ENCODE data around the gene EHBP1L1.
A peak's percentile ranks its signal among the peaks of the same experiment; 100 is the strongest.

Gene EHBP1L1

DNA sequence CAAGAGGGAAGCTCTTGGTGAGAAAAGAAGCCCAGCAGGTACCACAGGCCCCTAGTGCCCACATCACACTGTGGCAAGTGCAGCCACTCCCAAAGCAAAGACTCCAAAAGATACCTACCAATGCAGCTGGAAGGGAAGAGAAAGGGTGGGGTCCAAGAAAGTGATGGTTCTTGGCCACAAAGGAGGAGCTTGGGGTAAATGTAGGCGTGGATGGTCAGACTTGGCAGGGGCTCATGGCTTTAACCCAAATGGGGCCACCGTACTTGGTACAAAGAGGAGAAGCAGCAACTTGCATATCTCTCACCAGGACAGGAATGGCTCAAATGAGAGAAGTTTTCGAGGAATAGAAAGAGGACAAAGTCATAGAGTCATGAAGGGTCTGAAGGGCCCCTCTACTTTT, 33.4 kb downstream of the EHBP1L1 start:
- no peak overlapping the region for H3K4me3 ChIP-seq (ENCODE audit: low read length)
- no peak for DNase-seq (ENCODE audit: low read depth, low spot score)

DNA sequence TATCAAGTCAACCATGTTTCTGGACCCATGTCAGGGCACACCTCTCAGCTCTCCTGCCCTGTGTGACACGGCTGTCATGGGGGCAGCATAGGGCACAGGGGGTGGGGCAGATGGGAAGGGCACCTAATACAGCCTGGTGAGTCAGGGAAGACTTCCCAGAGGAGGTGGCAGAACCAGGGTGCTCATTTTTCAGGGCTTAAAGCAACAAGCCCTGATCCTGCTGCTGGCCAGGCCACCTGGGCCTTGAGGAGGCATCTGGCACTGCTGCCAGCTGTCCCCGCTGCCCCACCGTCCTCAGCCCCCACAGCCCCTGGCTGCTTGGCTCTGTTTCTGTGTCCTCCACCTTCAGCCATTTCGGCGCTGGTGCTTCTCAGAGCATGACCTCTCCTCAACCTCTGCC, 33.8 kb downstream of the EHBP1L1 start:
- no peak for DNase-seq (ENCODE audit: low read depth, low spot score)
- H3K4me3 ChIP-seq (ENCODE audit: low read length), result no peak overlapping the region

DNA sequence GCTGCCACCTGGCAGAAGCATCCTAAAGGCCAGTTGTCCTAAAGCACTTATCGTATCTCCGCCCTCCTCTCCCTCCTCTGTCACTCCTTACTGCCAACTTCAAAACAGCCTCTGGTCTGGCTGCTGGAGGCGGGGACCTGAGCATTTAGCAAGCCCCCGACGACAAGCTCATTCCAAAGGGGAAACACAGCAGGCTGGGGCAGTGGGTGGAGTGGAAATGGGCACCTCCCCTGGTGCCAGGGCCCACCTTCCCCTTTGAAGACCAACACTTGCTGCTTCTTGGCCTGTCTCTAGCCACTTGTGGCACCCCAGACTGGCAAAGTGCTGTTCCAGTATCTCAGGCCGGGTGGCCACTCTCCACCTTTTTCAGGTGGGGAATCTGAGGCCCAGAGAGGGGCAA, 34.6 kb downstream of the EHBP1L1 start:
- no peak overlapping the region for H3K4me3 ChIP-seq (ENCODE audit: low read length)
- DNase-seq (ENCODE audit: low read depth, low spot score), result no peak

DNA sequence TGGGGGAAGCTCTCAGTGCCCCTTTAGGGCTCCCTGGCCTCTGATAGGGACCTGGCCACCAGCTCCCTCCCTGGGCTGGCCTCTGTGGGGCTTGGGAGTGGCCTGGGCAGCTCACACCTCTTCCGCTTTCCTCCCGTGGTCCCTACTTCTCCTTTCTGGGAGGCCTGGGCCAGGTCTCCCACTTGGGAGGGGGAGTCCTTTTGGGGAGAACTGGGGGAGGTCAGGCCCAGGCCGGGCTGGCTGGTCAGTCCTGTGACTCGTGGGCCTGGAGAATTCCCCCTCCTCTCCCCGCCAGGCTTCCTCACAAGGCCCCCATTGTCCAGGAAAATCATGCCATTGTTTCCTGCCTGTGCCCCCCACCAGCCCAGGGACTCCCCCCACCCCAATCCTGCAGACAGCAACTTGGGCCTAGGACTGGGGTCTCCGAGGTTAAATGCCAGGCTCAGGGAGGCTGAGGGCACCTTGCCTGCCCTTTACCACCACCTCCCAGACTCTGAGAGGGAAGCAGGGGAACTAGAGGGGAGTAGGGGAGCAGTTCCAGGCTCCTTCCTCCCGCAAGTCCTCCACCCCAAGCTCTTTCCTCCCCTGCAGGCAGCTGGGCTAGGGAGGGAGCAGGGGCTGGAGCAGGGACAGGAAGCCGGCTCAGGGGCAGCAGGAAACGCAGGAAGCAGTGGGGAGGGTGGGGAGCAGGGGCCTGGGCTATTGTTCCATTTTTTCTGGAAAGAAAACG, 35.3 kb downstream of the EHBP1L1 start:
- H3K4me3 ChIP-seq (ENCODE audit: low read length), result no peak overlapping the region
- DNase-seq (ENCODE audit: low read depth, low spot score), result no peak

DNA sequence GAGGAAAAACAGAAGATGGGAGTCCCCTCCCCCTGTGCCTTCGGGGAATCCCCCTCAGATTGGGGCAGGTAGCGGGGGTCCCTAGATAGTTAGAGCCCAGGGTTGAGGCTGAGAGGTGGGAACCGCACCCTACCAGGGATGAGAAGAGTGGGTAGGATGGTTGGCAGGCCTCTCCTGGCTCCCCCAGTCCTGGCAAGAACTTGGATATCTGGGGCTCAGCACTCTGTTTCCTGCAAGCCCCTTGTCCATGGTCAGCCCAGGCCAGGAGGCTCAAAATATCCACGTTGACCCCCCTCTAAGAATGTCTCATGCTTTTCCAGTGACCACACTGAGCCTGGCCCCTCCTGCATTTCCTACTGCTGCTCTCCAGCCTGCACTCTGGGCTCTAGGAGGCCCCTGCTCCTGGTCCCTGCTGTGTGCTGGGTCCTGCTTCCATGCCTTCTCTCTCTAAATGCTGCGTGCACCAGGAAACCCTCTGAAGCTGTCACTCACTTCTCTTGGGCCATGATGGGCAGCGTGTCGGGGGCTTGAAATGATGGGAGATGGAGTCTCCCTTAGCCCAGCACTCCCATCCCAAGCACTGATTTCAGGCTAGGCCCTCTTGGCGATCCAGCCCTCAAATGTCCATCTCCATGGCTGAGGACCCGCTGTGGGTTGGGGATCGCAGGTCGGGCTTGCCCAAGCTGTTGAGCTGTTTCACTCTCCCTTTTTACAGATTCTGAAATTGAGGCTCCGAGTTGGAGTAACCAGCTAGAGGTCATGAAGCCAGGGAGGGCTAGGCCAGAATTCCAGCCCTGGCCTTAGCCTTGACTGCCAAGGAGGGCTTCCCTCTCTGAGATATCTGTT, 36.1 kb downstream of the EHBP1L1 start:
- no peak overlapping the region for H3K4me3 ChIP-seq (ENCODE audit: low read length)

DNA sequence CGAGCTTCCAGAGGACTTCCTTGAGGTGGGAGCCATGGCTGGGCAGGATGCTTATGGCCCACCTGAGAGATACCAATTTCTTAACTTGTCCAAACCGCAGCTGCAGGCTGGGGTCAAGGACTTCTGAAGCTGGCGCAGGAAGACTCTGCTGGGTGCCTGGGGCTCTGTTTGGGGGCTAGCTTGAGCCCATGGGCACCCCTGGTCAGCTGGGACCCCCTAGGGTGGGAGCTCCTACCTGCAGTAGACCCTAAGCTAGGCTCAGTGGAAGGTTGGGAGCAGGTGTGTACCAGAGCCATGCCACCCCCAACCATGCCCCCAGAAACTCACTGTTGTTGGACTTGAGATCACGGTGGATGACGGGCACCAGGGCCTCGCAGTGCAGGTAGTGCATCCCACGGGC, 36.8 kb downstream of the EHBP1L1 start:
- H3K4me3 ChIP-seq (ENCODE audit: low read length), result peak overlapping the region; percentile 97
- DNase-seq (ENCODE audit: low read depth, low spot score), result no peak

More for the DNA sequence above, 36.1 kb downstream of the EHBP1L1 start:
- DNase-seq (ENCODE audit: low read depth, low spot score), result no peak

DNA sequence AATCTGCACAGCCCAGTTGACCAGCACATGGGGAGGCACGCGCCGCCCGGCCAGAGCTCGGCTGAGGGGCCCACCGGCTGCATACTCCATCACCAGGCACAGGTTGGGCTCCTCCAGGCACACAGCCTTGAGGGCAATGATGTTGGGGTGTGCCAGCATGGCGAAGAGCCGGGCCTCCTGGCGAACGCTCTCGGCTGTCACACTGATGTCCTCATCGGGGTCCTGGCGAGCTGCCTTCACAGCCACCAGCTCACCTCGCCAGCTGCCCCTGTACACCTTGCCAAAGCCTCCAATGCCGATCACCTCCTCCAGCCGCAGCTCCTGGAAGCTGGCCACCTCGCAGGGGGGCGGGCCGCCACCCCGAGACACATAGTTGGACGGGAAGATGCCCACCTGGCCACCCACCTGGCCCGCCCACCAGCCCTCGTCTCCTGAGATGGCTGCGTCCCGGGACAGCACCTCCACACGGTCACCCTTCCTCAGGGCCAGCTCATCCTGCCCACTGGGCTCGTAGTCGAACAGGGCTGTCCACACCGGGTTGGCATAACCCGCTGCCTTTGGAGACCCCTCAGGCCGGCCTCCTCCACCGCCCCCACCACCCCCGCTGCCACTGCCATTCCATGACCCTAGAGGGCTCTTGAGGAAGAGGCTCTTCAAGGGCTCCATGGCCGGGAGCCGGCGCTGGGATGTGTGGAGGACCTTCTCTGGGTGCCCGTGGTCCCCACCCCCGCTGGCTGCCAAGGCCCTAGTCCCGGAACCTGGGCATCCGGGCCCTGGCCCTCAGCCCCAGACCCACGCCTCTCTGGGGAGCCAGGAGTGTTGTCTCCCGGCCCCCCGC, 37.5 kb downstream of the EHBP1L1 start:
- no peak for DNase-seq (ENCODE audit: low read depth, low spot score)
- H3K4me3 ChIP-seq (ENCODE audit: low read length), result peak overlapping the region; percentile 97

DNA sequence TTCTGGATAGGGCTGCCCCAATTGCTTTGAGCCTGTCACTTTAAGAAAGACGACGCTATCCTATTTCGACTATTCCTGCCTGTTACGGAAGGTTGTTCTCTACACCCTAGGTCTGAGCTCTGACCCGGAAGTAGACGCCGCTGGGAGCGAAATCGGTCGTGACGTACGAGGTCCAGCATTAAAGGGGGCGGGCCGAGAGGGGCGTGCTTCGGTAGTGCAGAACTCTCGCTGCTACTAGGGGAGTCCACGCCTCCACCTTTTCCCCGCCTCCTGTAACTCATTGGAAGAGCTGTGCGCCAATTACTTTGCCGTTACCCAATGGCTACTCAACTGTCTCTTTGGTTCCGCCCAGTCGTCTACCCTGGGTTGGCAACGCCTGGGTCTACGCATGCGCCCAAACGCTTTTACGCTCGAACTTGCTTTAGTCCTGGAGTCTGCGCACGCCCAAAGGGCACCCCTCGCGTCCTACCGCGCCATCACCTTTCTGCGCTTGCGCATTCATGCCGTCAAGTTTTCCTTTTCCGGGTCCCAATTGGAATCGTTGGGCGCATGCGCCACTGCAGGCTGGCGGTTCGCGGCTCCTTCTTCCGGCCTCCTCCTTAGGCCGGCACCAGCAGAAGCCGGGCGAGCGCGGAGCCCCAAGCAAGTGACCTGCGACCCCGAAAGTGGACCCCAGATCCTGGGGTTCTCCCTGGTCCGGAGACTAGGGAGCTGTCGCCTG, 39.5 kb downstream of the EHBP1L1 start, which contains the start of gene PCNX3:
Gene PCNX3, plus strand, starts transcription at position 548 of the 721 bp plus-strand sequence. CDS start 536 bp downstream, outside the sequence.
- H3K4me3 ChIP-seq (ENCODE audit: low read length), result peak within 1 kb of the TSS; percentile 97
- DNase-seq (ENCODE audit: low read depth, low spot score), result peak; percentile 100

DNA sequence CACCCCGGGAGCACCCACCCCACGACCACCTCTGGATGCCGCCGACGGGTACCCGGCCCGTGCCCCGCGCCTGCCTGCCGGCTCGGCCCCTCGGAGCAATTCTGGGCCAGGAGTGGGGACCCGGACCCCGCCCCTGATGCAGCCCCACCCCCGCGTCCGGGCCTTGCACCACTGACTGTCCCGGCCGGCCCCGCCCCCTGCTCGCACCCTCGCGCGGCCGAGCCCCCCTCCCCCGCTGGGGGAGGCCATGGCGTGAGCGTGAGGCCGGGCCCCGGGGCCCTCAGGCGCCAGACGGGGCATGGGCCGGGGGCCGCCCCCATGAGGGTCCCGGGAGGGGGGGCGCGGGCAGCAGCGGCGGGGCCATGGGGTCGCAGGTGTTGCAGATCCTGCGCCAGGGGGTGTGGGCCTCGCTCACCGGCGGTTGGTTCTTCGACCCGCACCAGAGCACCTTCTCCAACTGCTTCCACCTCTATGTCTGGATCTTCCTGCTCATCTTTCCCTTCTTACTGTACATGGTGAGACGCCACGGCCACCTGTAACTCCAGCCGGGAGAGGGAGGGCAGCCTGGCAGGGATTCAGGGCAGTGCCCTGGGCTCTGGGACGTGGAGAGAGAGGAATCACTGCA, 40.2 kb downstream of the EHBP1L1 start:
- DNase-seq (ENCODE audit: low read depth, low spot score), result no peak
- peak overlapping the region; percentile 97 for H3K4me3 ChIP-seq (ENCODE audit: low read length)

DNA sequence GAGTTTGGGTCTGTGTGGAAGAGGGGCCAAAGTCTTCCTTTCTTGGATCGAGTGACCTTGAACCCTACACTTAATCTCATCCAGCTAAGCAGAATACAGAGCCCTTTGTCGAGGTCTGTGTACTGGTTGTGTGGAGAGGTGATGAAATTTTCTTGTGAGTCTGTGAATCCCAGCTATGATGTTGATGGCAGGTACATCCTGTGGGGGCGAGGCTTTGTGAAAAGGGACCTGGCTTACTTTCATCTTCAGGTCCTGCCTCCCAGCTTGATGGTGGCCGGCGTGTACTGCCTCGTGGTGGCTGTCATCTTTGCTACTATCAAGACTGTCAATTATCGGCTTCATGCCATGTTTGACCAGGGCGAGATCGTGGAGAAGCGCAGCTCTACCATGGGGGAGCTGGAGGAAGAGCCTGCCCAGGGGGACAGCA, 40.7 kb downstream of the EHBP1L1 start:
- peak overlapping the region; percentile 97 for H3K4me3 ChIP-seq (ENCODE audit: low read length)
- DNase-seq (ENCODE audit: low read depth, low spot score), result no peak

DNA sequence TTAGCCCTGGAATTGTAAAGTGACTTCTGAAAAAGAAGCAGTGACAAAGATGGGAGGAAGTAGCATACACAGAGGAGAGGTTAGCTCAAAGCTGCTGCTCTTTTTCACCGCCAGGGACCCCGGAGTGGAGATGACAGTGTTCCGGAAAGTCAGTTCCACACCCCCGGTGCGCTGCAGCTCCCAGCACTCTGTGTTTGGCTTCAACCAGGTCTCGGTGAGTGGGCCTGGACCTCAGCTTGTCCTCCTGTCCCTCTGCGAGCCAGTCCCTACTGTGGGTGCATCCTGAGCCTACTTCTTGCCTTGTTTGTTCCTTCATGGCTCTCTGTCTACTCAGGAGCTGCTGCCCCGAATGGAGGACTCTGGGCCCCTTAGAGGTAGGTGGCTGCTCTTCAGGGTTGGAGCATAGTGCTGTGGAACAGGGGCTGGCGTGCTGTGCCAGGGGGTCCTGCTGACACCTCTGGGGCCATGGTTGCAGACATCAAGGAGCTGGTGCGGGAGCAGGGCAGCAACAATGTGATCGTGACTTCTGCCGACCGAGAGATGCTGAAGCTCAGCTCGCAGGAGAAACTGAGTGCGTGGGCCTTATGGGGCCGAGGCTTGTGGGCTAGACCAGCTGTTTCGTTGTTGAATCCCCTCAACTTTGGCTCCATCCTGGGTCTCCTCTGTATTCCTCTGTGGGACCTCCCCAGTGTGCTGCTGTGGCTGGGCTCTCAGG, 41.4 kb downstream of the EHBP1L1 start:
- H3K4me3 ChIP-seq (ENCODE audit: low read length), result peak overlapping the region; percentile 97
- DNase-seq (ENCODE audit: low read depth, low spot score), result no peak

DNA sequence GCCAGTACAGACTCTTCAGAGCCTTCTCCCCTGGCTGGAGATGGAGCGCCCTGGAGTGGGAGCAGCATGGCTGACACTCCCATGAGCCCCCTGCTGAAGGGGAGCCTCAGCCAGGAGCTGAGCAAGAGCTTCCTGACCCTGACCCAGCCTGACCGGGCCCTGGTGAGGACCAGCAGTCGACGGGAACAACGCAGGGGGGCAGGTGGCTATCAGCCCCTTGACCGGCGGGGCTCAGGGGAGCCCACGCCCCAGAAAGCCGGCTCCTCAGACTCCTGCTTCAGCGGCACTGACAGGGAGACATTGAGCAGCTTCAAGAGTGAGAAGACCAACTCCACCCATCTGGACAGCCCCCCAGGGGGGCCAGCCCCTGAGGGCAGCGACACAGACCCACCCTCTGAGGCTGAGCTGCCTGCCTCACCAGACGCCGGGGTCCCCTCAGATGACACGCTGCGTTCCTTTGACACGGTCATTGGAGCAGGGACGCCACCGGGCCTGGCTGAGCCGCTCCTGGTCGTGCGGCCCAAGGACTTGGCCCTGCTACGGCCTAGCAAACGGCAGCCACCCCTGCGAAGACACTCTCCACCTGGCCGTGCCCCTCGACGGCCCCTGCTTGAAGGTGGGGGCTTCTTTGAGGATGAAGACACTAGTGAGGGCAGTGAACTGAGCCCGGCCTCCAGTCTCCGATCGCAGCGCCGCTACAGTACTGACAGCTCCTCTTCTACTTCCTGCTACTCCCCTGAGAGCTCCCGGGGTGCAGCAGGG, 42.3 kb downstream of the EHBP1L1 start:
- H3K4me3 ChIP-seq (ENCODE audit: low read length), result no peak overlapping the region
- no peak for DNase-seq (ENCODE audit: low read depth, low spot score)

DNA sequence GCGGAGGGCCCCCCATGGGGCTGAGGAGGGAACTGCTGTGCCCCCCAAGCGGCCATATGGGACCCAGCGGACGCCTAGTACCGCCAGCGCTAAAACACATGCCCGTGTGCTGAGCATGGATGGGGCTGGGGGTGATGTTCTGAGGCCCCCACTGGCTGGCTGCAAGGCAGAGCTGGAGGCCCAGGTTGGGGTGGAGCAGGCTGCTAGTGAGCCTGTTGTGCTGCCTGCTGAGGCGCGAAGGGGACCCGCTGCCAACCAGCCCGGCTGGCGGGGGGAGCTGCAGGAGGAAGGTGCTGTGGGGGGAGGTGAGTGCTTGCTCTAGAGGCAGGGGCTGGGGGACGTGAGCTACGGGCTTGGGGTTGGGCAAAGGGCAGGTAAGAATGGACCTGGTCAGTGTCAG, 42.9 kb downstream of the EHBP1L1 start:
- no peak for DNase-seq (ENCODE audit: low read depth, low spot score)
- no peak overlapping the region for H3K4me3 ChIP-seq (ENCODE audit: low read length)

DNA sequence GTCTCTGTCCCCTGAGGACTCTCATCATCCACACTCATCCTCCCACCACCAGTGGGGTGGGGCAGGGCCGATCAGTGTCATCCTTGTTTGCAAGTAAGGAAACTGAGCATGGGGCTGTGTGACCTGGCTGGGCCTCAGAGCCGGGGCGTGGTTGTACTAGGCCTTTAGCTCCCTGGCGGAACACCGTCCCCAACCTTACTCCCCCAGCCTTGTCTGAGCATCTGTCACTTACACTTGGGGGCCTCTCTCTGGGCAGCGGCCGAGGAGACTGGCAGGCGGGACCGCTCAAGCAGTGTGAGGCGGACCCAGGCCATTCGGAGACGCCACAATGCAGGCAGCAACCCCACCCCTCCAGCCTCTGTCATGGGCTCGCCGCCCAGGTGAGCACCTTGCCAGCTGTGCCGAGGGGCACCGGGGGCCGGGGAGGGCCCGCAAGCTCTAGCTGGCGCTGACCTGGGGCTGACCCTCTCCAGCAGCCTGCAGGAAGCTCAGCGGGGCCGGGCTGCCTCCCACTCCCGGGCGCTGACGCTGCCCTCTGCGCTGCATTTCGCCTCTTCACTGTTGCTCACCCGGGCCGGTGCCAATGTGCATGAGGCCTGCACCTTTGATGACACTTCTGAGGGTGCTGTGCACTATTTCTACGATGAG, 43.6 kb downstream of the EHBP1L1 start:
- no peak overlapping the region for H3K4me3 ChIP-seq (ENCODE audit: low read length)
- no peak for DNase-seq (ENCODE audit: low read depth, low spot score)

DNA sequence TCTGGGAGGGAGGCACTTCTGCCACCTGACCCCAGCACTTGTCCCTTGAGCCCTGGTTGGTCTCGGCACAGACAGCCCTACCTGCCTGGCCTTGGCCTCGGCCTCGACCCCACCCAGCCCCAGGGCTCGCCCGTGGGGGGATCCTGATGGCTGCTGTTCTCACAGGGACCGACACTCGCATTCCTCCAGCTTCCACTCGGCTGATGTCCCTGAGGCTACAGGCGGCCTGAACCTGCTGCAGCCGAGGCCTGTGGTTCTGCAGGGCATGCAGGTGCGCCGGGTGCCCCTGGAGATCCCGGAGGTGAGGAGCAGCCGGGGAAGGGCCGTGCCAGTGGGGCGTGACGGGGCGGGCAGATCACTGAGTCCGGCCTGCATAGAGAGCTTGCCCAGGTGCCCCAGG, 44.8 kb downstream of the EHBP1L1 start:
- H3K4me3 ChIP-seq (ENCODE audit: low read length), result no peak overlapping the region
- no peak for DNase-seq (ENCODE audit: low read depth, low spot score)

DNA sequence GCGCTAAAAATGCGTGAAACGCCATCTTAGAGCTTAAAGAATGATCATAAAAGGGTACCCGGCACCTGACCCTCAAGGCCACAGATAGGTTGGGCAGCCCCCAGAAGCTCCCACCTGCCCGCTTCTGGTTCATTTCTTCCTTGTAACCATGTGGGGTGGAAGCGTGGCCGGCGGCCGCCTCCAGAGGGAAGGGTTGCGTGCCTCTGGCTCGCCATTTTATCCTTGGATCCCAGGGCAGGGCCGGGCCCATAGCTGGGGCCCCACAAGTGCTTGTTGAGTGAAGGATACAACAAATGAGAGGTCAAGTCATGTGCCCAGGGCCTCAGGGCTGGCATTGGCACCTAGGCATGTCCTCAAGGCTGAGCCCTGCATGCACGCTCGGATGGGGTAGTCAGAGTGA, 45.6 kb downstream of the EHBP1L1 start:
- no peak for DNase-seq (ENCODE audit: low read depth, low spot score)
- H3K4me3 ChIP-seq (ENCODE audit: low read length), result no peak overlapping the region

DNA sequence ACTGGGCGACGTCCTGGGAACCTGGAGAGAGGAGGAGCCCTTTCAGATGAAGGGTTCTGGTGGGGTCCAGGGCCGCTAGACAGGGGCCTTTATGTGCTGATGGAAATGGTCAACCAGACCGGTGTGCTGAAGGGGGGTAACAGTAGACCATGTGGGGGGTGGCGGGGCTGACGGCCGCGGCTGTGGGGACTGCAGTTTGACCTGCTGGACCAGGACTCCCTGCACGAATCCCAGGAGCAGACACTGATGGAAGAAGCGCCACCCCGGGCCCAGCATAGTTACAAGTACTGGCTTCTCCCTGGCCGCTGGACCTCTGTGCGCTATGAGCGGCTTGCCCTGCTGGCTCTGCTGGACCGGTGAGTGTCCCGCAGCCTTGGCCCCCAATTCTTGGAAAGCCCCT, 46.2 kb downstream of the EHBP1L1 start:
- DNase-seq (ENCODE audit: low read depth, low spot score), result no peak
- no peak overlapping the region for H3K4me3 ChIP-seq (ENCODE audit: low read length)

Measured in Jurkat, Clone E6-1 (cell line).